ENCODE results near the gene RBM5.
A peak's percentile ranks its signal among the peaks of the same experiment; 100 is the strongest.
"Not testable (repeated sequence)": the region's sequence is repeated elsewhere in the genome, so short reads cannot be mapped to it uniquely, and the experiment has no call there.

The RBM5 gene

GRCh38 chr3:50088725-50089608, at the start of gene RBM5:
RBM5 (plus strand) TSS chr3:50088919; CDS start chr3:50090435, 1,516 bp downstream.
- peak; percentile 95 for DNase-seq

- no peak for DNase-seq
Measured at GRCh38 chr3:50044976-50045375, 43.7 kb upstream of the RBM5 start.

- no peak for DNase-seq
Measured at GRCh38 chr3:50047426-50047825, 41.3 kb upstream of the RBM5 start.

- DNase-seq = no peak
Measured at GRCh38 chr3:50050361-50050760, 38.4 kb upstream of the RBM5 start.

GRCh38 chr3:50057756-50058155, 31.0 kb upstream of the RBM5 start:
- DNase-seq = no peak

GRCh38 chr3:50068134-50068533, 20.6 kb upstream of the RBM5 start:
- DNase-seq = no peak

- DNase-seq = no peak
Measured at GRCh38 chr3:50078091-50078490, 10.6 kb upstream of the RBM5 start.

GRCh38 chr3:50078622-50079021, 10.1 kb upstream of the RBM5 start:
- no peak for DNase-seq

GRCh38 chr3:50084951-50085350, 3.8 kb upstream of the RBM5 start:
- DNase-seq = not testable (repeated sequence)

- DNase-seq = no peak
Measured at GRCh38 chr3:50089609-50089945, 858 bp downstream of the RBM5 start.

GRCh38 chr3:50090984-50091383, 2.3 kb downstream of the RBM5 start:
- no peak for DNase-seq

GRCh38 chr3:50095352-50095998, 6.8 kb downstream of the RBM5 start:
- no peak for DNase-seq

- no peak for DNase-seq
Measured at GRCh38 chr3:50100386-50100785, 11.7 kb downstream of the RBM5 start.

GRCh38 chr3:50100956-50101845, 12.5 kb downstream of the RBM5 start:
- DNase-seq = no peak

GRCh38 chr3:50102558-50102957, 13.8 kb downstream of the RBM5 start:
- DNase-seq = no peak

- DNase-seq = no peak
Measured at GRCh38 chr3:50111757-50112156, 23.0 kb downstream of the RBM5 start.

GRCh38 chr3:50112462-50112861, 23.7 kb downstream of the RBM5 start:
- DNase-seq = no peak

GRCh38 chr3:50117120-50117519, 28.4 kb downstream of the RBM5 start:
- no peak for DNase-seq

GRCh38 chr3:50118237-50118636, 29.5 kb downstream of the RBM5 start:
- no peak for DNase-seq

- no peak for DNase-seq
Measured at GRCh38 chr3:50119786-50120185, 31.1 kb downstream of the RBM5 start.

GRCh38 chr3:50120364-50121071, 31.8 kb downstream of the RBM5 start:
- DNase-seq = no peak

All from stimulated activated CD4-positive, alpha-beta T cell treated with anti-CD3 and anti-CD28 coated beads, Interleukin-4, amount 100 ng/mL, for 24 hours (primary cell).